T-helper 2 cell treated with Interferon-gamma antibody and Interleukin-4, amounts not matched to agents 100 ng/mL and 5 ng/mL, for 36 hours (primary cell): ENCODE measurements around the gene ZRANB2. TPM values are rescaled to one million over a fixed set of nuclear protein-coding genes. Genes with fewer than 3 reads are reported as not detected.

ENCODE experiments used
- intact Hi-C: fragments of 100-400 bp; cut with micrococcal nuclease; formaldehyde crosslinking; loops from one replicate; pipeline ENCODE4 v1.15.1; 2023
- total RNA-seq: library from RNA; stranded (reverse); gene quantifications from 2 replicates; pipeline ENCODE4 v1.2.3, GENCODE V29; 2022

The ZRANB2 gene
- total RNA-seq, 1 donor from 2014 or later, result 111 TPM

DNA sequence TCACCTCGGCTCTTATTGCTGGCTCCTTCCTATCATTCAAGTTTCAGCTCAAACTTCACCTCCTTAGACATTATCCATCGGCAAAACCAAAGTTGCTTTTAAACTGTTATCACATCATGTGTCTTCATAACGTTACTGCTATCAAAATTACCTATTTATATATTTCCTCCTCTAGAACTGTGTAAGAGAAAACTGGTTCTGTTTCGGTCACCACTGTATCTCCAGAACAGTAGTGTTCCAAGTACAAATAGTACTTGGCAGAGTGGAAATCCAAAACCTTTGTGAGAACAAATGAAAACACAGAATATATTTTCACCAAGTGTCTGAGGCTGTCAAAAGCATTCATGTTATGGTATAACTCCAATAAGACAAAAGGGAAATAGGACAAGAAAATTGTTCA, 9.1 kb downstream of the ZRANB2 start:
- intact Hi-C loops, result no loop called here

DNA sequence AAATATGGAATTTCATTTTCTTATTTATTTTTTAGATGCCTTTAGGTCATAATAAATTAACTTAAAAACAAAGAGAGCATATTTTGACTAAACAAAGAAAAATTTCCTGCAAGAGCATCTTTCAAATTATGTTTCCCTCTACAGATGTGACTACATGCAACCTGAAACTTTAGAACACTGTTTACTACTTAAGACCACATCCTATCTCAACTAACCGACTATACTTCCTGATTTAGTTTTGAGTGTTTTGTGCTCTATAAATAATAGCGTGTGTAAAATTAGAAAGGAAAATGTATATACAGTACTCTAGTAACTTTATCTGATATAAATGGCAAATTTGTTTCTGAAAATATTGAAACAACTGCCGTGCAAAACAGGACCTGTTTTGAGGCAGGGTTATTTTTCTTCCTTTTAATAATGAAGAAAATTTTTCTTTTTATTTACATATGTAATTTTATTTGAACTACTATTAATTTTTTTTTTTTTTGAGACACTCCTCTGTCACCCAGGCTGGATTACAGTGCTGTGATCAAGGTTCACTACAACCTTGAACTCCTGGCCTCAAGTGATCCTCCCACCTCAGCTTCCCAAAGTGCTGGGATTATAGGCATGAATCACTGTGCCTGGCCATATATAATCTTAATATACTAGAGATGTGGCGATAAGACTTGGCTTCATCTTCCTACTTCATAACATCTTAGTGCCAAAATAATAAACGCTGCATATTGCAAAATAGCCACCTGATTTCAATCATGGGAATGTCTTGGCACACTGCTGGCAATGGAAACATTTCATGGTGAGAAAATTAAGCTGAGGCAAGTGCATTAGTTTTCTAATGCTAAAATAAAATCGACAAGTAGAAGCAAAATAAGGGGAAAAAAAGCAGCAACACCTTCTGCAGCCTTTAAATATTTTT, 12.3 kb downstream of the ZRANB2 start:
- intact Hi-C loops, result loop anchor here (1.0 kb wide), 1 partner anchor 12 kb away; no protein-coding TSS in a partner anchor

DNA sequence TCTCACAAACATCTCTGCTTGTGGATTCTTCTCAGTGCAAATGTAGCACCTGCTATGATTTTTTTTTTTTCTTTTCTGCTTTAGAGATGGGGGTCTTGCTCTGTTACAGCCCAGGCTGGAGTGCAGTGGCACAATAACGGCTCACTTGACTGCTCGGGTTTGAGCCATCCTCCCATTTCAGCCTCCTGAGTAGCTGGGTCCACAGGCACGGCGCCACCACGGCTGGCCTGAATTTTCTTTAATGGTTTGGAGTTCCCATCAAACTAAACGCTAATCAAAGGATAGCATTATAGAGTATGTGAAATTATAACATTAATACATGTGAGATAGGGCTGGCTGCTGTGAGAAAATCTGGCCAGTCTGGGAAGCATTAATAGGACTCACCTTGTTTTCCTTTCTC, 26.0 kb downstream of the ZRANB2 start:
- intact Hi-C loops, result loop anchor here (2.0 kb wide), 1 partner anchor 20 kb away; no protein-coding TSS in a partner anchor

DNA sequence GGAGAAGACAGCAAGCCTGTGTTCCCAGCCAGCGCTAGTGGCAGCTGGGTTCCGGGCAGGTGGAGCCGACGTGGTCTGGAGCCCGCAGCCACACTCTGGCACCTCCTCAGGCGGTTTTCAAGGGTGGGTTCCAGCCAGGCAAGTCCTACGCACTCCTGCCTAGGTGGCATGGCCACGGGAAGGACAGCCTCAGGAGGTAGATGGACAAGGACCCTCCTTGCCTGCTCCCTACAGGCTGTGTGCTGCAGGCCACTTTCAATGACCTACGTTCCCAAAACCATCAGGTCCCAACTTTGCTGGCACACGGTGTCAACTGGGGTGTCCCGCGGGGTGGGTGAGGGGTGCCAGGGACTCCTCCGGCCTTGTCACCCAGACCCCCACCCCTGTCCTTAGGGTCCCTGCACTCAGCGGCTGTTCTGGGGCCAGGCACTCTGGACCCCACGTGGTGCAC, 26.5 kb downstream of the ZRANB2 start:
- intact Hi-C loops, result loop anchor here (2.0 kb wide), 1 partner anchor 20 kb away; no protein-coding TSS in a partner anchor

DNA sequence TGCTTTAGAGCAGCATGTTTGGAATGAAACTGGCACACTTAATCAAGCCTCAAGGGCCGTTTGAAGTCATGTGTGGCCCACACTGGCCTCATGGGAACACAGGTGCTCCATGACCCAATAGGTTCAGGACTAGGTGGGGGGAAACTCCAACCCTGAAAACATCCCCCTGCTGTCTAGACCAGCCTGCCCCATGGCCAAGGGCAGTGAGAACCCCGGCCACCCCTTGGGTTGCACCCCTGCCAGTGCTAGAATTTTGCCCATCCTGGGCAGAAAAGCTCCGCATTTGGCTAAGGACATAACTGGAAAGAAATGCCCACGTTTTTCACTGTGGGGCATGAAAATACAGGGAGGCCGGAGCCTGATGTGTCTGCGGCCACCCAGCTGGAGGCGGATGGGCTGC, 27.1 kb downstream of the ZRANB2 start:
- intact Hi-C loops, result loop anchor here (2.0 kb wide), 1 partner anchor 21 kb away; no protein-coding TSS in a partner anchor

DNA sequence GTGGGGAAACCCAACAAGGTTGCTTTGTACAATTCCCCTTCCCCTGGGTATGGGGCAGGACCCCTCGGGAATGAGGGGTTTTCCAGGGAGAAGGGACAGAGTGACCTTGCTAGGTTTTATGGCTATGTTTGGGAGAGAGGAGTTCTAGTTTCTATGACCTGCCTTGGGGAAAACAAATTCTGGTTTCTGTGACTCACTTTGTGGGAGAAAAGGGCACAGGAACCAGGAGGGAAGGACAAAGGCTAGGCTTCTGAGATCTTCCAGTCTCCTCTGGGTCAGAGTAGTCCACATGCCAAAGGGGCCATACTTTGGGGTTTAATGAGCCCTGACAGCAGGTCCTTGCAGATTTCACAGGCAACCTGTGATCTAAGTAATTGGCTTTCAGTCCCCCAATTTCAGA, 27.7 kb downstream of the ZRANB2 start:
- intact Hi-C loops, result no loop called here

DNA sequence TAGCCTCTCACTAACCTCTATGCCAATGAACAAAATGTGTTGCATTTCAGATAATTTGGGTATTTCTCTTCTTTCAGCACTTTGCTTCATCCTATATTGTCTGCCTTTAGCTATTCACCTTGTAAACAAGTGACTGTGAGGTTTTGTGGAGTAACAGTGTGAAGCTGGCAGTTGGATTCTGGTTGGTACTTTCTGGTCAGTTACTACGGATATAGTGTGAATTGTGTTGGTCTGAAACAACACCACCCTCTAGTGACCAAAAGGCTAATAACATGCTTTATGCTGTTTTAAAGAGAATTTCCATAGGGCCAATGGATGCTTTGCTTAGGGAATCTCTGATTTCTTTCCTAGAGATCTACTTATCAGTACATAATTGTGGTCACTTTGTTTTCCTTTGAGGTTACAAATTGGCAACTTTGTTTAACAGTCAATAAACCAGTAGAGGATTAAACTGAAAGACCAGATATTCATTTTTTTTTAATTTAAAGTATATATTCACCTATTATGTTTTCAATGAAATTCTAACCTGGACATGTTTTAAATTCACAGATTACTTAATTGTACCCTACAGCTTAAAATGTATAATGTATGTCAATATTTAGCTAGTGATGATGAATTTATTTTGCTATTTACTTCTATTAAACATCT, 30.8 kb downstream of the ZRANB2 start:
- intact Hi-C loops, result loop anchor here (1.0 to 10.0 kb wide), 7 partner anchors 31 to 918 kb away; partner anchors contain the start of genes CTH and ZRANB2

DNA sequence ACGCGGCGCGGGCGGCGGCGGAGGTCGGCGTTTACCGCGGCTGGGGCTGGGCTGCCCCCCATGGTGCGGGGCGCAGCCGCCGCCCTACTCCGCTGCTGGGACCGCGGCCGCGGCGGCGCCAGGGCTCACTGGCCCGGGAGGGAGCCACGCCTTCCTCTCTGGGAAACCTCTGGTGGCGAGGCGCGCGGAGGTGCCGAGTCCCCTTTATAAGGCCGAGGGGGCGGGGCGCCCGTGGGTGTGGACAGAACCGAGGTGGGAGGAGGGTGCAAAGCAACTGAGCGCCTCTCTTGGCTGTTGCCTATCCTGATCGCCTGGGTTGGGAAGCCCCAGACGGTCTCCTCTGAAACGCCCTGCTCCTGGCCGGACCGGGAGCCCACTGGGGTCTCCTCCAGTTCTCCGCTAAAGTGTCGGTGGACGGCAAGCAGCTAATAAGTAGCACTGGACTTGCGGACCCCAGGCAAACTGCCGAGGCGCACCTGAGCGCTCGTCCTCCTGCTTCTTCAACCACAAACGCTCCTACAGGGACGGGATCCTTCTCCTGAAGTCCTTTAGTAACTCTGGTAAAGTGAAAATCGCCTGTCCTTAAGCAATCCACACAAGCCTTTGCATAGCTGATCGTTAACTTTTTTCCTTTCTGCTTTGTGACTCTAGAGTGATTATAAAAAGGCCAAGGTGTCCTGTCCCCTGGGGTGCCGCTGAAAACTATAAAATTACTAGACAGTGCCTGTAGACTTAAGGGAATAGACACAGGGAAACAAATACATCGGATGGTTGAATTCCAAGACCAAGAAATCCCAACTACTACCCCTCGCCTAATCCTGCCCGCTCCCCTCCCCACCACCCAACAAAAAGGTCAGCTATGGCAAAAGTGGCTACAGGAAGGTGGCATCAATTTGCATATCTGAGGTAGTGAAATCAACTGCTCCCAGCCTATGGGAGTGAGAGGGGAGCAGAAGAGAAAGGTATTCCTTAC, 32.9 kb downstream of the ZRANB2 start, which contains the start of gene PTGER3:
Gene PTGER3 (minus strand): TSS at position 182 of the 973 bp plus-strand sequence. CDS start 239 bp downstream, outside the sequence.
- intact Hi-C loops, result loop anchor here (5.0 to 10.0 kb wide), 4 partner anchors 141 to 916 kb away; partner anchors contain the start of gene CTH

DNA sequence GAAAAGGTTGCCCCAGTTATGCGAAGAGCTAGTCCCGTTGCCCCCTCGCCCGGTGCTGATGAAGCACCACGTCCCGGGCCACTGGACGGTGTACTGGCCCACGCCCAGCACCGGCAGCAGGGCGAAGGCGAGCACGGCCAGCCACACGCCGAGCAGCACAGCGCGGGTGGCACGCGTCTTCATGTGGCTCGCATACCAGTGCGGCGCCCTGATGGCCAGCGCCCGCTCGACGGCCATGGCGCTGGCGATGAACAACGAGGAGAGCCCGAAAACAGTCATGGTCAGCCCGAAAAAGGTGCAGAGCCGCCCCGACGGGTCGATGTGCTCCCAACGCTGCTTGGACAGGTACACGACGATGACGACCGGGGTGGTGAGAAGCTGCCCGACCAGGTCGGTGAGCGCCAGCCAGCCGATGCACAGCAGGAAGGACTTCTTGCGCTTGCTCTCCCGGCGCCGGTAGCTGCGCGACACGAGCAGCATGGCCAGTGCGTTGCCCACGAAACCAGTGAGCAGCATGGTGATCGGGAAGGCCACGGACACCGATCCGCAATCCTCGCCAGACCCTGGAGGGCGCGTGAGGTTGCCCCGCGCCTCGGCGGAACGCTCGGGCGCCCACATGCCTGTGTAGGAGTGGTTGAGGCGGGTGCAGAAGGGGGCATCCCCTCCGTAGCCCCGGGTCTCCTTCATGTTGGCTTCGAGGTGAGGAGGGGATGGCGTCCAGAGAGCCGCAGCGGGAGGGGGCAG, 33.8 kb downstream of the ZRANB2 start:
- intact Hi-C loops, result loop anchor here (5.0 to 10.0 kb wide), 4 partner anchors 140 to 915 kb away; partner anchors contain the start of gene CTH

DNA sequence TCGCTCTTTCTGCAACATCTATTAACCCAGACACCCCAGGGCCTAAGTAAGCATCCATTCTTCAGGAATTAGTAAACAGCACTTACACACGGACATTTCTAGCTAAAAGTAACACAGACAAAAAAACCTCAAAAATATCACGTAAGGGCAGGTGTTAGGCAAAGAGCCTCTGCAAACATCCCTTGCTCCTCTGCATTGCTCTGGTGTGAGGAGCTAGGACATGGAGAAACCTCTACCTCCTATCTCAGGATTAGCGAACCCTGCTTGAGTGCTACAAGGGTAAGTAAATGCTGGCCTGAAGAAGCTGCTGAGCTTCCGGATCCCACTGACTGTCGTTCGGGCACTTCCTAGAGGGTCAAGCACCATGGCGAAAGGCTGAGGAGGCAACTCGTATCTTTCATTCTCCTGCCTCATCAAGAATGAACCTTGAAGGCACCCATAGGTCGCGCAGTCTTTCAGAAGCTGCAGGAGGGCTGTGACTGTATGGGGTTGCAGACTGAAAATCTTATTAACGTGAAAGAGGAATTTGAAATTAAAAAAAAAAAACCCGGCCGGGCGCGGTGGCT, 35.3 kb downstream of the ZRANB2 start:
- intact Hi-C loops, result loop anchor here (5.0 to 10.0 kb wide), 4 partner anchors 138 to 913 kb away; partner anchors contain the start of gene CTH

DNA sequence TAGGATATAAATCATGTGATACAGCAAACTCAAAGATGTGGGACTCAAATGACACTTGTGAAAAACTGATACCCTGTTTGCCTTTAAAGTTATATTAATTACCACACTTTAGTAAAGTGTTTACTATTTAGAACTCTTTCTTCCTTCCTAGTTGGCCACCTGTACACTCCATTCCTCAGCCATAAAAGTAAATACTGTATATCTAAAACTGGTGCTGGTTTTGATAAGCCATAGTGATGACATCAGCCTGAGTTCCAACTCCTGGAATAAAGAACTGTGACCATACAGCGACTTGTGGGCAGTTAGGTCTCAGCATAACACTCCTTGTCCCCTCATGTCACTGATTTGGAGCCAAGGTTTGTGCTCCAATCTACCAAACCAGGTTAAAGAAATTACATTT, 36.0 kb downstream of the ZRANB2 start:
- intact Hi-C loops, result loop anchor here (5.0 to 10.0 kb wide), 4 partner anchors 138 to 913 kb away; partner anchors contain the start of gene CTH

DNA sequence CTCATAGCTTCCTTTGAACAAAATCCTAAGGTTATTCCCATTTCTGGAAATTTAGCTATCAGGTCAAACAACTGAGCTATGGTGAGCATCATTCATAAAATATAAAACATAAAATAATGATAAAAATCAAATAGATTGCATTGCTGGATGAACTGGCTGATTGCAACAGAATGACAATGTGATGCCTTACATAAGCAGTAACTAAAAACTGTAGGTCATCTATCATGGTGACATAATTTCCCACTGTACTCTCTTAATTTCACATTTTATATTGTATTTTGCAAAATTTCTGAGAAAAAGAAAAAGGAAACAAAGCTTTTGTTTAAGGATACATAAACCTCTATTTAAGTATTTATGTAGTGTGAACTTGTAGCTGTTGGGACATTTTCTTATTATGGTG, 37.8 kb downstream of the ZRANB2 start:
- intact Hi-C loops, result loop anchor here (10.0 kb wide), 1 partner anchor 628 kb away; the partner anchor contains the start of gene CTH

DNA sequence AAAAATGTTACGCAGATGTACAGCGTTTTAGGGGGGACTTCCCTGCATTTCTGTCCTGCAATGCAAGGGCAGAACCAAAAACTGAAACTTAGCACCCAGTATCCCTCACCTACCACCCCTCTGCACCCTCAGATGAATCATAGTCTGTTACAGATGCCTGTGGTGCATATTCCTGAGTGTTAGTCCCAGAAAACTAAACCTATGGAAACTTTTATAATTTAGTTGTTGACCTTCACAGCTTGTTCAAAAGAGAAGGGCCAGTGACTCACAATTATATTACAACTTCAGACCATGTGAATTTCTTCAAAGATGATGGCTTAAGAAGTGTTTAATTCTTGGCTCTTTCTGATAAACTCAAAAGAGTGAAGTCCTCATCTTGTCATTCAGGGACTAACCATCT, 39.0 kb downstream of the ZRANB2 start:
- intact Hi-C loops, result loop anchor here (10.0 kb wide), 1 partner anchor 627 kb away; the partner anchor contains the start of gene CTH

DNA sequence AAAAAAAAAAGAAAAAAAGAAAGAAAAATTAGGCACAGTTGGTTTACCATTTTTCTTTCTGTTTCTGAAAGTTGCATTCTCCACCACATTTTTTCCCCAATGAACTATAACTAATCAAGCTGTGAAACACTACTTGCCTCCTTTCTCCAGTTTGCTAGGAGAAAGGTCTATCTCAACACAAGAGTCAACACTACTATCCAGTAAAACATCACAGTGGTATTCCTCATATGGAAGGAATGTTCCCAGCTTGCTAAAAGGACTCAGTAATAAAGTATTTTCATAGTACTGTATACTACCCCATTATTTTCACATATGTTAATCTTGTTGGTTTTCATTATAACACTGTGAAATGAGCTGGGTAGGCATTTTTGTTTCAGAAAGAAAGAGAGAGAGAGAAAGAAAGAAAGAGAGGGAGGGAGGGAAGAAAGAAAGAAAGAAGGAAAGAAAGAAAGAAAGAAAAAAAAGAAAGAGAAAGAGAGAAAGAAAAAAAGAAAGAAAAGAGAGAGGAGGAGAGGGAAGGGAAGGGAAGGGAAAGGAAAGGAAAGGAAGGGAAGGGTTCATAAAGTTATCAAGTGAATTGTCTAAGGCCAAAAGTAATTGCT, 41.1 kb downstream of the ZRANB2 start:
- intact Hi-C loops, result loop anchor here (10.0 kb wide), 1 partner anchor 625 kb away; the partner anchor contains the start of gene CTH

DNA sequence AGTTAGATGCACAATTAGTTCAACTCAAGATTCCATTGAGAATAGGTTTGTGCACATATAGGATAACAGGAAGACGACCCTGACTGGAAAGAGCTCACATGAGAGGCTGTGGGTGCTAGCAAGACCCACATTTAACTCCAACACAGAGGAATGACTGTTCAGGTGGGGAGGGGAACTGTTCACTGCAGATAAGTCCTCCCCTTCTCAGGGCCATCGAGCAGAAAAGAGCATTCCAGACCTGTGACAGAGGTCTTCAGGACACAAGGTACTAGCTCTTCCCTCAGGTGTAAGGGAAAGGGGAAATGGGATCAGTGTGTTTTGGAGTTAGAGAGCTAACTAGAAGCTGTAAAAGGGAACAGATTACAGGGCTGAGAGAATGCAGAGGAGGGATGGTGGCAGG, 41.9 kb downstream of the ZRANB2 start:
- intact Hi-C loops, result no loop called here

DNA sequence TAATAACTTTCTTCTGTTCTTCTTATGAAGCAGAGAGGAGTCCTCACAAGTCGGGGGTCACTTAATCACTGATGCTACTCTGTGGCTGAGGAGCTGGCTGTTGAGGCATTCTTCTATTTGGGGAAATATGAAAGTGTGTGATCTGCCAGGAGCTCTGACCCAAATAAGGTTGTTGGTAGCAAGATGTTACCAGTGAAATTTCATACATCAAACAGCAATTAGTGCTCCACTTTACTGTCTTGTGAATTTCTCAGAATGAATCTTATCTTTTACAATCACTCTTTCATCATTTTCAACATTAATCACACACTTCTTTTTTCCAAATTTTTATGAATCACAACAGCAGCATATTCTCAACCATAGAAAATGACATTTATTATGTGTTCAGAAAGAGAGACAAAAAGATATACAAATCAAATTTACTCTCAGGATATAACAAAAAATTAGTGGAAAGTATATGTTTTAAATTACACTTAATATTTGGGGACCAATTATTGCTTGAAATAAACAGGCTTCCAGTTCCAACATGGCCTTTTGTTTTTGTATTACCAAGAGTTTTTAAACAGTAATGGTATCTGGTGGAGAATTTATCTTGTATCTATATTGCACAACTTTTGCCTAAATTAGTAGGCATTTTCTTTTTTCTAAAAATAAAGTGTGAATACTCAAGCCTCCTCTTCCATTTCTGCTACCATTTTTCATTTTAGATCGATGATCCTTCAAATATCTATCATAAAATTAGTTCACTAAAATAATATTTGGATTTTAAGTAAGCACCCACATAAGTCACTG, 42.8 kb downstream of the ZRANB2 start:
- intact Hi-C loops, result no loop called here

DNA sequence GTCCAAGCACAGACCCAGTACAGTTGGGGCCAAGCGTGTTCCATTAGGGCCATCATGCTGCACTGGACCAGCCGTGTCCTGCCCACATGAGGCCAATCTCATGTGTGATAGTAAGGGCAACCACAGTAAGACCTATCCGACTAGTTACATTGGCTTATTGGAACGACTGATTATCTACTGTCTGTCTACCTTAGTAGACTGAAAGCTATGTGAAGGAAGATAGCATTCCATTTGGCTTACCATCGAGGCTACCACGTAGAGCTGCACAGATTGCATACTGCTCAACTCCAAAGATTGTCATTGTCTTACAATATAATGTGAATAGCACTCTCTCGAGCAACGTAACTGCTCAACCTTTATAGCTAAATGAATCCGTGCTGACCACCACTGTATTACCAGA, 43.8 kb downstream of the ZRANB2 start:
- intact Hi-C loops, result no loop called here

DNA sequence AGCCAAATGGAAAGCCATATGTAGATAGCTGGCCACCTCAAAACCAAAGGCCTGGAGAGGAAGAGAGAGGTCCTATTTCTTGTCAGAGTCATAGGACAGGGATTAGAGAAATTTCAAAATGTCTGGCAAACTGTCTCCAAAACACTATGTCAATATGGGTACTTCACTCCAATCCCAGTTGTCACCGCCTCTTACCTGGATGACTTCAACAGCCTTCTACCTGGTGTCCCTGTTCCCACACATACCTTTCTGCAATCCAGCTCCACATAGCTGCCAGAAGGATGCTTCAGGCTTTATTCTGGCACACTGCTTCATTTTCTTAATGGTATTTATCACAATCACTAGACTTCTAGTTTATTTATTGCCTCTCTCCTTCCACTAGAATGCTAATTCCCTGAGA, 47.7 kb downstream of the ZRANB2 start:
- intact Hi-C loops, result no loop called here
